Fibroblast of lung (primary cell): ENCODE results near the gene LY6G6C. TPM values are rescaled to one million over a fixed set of nuclear protein-coding genes. Genes with fewer than 3 reads are reported as not detected.

Source experiments
- DNase-seq, 2 donors: peaks; one replicate each; pipeline versions ENCODE4 v3.0.0 to v3.0.0-alpha.2; 2010; ENCODE audit warnings: low read depth in 2 of 2
- H2AFZ ChIP-seq: 2 replicates; pipeline ENCODE4 v1.5.1; 2012; ENCODE audit warnings: low read length, control low read depth, inconsistent platforms
- H3K27ac ChIP-seq: 2 replicates; pipeline ENCODE4 v1.5.1; 2011; ENCODE audit warnings: low read length, control low read depth; ENCODE audit not compliant: insufficient read depth
- H3K27me3 ChIP-seq: 2 replicates; pipeline ENCODE4 v1.5.1; 2011; ENCODE audit warnings: mild to moderate bottlenecking, low read length; ENCODE audit not compliant: control insufficient read depth, insufficient read depth
- H3K36me3 ChIP-seq: 2 replicates; pipeline ENCODE4 v1.5.1; 2011; ENCODE audit warnings: low read length; ENCODE audit not compliant: control insufficient read depth, insufficient read depth
- H3K4me1 ChIP-seq: 2 replicates; pipeline ENCODE4 v1.5.1; 2011; ENCODE audit warnings: low read length; ENCODE audit not compliant: control insufficient read depth, insufficient read depth; ENCODE audit errors: extremely low read depth
- H3K4me2 ChIP-seq: 2 replicates; pipeline ENCODE4 v1.5.1; 2011; ENCODE audit warnings: low read length, control low read depth; ENCODE audit not compliant: insufficient read depth; ENCODE audit errors: extremely low read depth
- H3K4me3 ChIP-seq, 4 experiments: fragments of 200-600 bp in 1 of 4; sonication (generic) in 1 of 4; replicated peaks in 1 of 4; 2 replicates each; pipeline ENCODE4 v1.5.1; 2011 to 2016; ENCODE audit warnings: low read length in 4 of 4, low read depth in 3 of 4, mild to moderate bottlenecking in 3 of 4, control low read depth in 2 of 4, inconsistent platforms in 1 of 4, mixed read lengths in 1 of 4; ENCODE audit not compliant: insufficient read depth in 1 of 4; ENCODE audit errors: control extremely low read depth in 1 of 4
- H3K79me2 ChIP-seq: 2 replicates; pipeline ENCODE4 v1.5.1; 2012; ENCODE audit warnings: mild to moderate bottlenecking, low read length, inconsistent platforms; ENCODE audit not compliant: control insufficient read depth, insufficient read depth
- H3K9ac ChIP-seq: 2 replicates; pipeline ENCODE4 v1.5.1; 2011; ENCODE audit warnings: mild to moderate bottlenecking, low read length, control low read depth; ENCODE audit not compliant: insufficient read depth
- H3K9me3 ChIP-seq: 2 replicates; pipeline ENCODE4 v1.5.1; 2012; ENCODE audit warnings: low read depth, low read length; ENCODE audit not compliant: control insufficient read depth, insufficient read depth
- H4K20me1 ChIP-seq: 2 replicates; pipeline ENCODE4 v1.5.1; 2011; ENCODE audit warnings: low read length; ENCODE audit not compliant: control insufficient read depth, insufficient read depth; ENCODE audit errors: extremely low read depth
- CTCF ChIP-seq, 2 donors: IDR thresholded peaks in 1 of 2; conservative IDR thresholded peaks in 1 of 2; 1 replicate in 1 of 2; 2 replicates in 1 of 2; pipeline ENCODE4 v1.5.1; 2011 to 2012; ENCODE audit warnings: low read length in 2 of 2, control low read depth in 1 of 2, inconsistent platforms in 1 of 2, low read depth in 1 of 2, mild to moderate bottlenecking in 1 of 2
- EZH2 ChIP-seq: IDR thresholded peaks from 2 replicates; pipeline ENCODE4 v1.5.1; 2012; ENCODE audit warnings: low read length, control low read depth, mild to moderate bottlenecking; ENCODE audit errors: missing control alignments
- polyA plus RNA-seq, 2 donors: library from polyadenylated mRNA; depleted of rRNA in 1 of 2; stranded (reverse) in 1 of 2; unstranded in 1 of 2; fragments of >200 nt; gene quantifications; 2 replicates each; pipeline ENCODE4 v1.2.1, GENCODE V29; 2011 to 2012; ENCODE audit warnings: missing spikeins in 1 of 2
- total RNA-seq: library from RNA; depleted of rRNA; stranded (reverse); fragments of >200 nt; gene quantifications from 2 replicates; pipeline ENCODE4 v1.2.1, GENCODE V29; 2014

LY6G6C gene
- total and polyA plus RNA-seq, 2 donors (not counting 1 experiment from before 2014, with no cell fraction given): not detected

DNA sequence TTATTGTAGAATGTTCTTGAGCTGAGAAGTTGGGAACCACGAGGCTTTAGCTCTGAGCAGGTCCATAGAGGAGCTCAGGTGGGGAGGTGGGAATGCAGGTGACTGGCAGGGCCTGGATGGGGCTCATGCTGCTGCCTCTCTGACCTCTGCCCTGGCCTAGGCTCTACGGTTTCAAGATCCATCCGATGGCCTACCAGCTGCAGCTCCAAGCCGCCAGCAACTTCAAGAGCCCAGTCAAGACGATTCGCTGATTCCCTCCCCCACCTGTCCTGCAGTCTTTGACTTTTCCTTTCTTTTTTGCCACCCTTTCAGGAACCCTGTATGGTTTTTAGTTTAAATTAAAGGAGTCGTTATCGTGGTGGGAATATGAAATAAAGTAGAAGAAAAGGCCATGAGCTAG is 51.9 kb downstream of the LY6G6C start, which contains the start of gene LY6G5B:
LY6G5B (plus strand) TSS at position 301 of the 400 bp plus-strand sequence. CDS start 975 bp downstream, outside the sequence.
- peak within 1 kb of the TSS; percentile 53 for H3K27ac ChIP-seq
- no peaks in the 10 kb centered on the region for H3K27me3 ChIP-seq
- TF ChIP-seq CTCF (conservative IDR thresholded peaks at IDR 0.05 in 1 of 2, IDR thresholded peaks at IDR 0.05 in 1 of 2; ENCODE audit: low read depth in 1 of 2, low read length in 2 of 2): no peak
- TF ChIP-seq EZH2: no peak
- no peak within 1 kb of the TSS for H3K9ac ChIP-seq
- no peak within 1 kb of the TSS for H3K4me2 ChIP-seq
- no peak for DNase-seq
- no peaks in the 10 kb centered on the region for H4K20me1 ChIP-seq
- no peak within 1 kb of the TSS for H3K4me3 ChIP-seq
- no peak within 1 kb of the TSS for H2AFZ ChIP-seq
- peaks cover 10% of the 10 kb centered on the region for H3K4me1 ChIP-seq
- peaks cover 34% of the 10 kb centered on the region for H3K79me2 ChIP-seq
- no peaks in the 10 kb centered on the region for H3K9me3 ChIP-seq
- peaks cover 33% of the 10 kb centered on the region for H3K36me3 ChIP-seq

Other genes starting within 250 kb of the LY6G6C start
Only the 30 nearest of the 41 such genes appear.
- not detected in 2 replicates for gene LTA, start 149.5 kb downstream of the LY6G6C start, total RNA-seq
- gene LTA, start 149.5 kb downstream of the LY6G6C start, polyA plus RNA-seq: not detected in 2 replicates
- not detected in 2 replicates for gene TNF, start 146.2 kb downstream of the LY6G6C start, total RNA-seq
- gene TNF, start 146.2 kb downstream of the LY6G6C start, polyA plus RNA-seq: not detected in 2 replicates
- gene LTB, start 139.3 kb downstream of the LY6G6C start, total RNA-seq: not detected in 2 replicates
- not detected in 2 replicates for gene LTB, start 139.3 kb downstream of the LY6G6C start, polyA plus RNA-seq
- gene LST1, start 135.5 kb downstream of the LY6G6C start, total RNA-seq: not detected in 2 replicates
- gene LST1, start 135.5 kb downstream of the LY6G6C start, polyA plus RNA-seq: not detected in 2 replicates
- gene NCR3, start 128.7 kb downstream of the LY6G6C start, total RNA-seq: not detected in 2 replicates
- gene NCR3, start 128.7 kb downstream of the LY6G6C start, polyA plus RNA-seq: not detected in 2 replicates
- not detected in 2 replicates for gene AIF1, start 106.5 kb downstream of the LY6G6C start, total RNA-seq
- gene AIF1, start 106.5 kb downstream of the LY6G6C start, polyA plus RNA-seq: not detected in 2 replicates
- 22.9 and 46.6 TPM in 2 replicates for gene PRRC2A, start 101.0 kb downstream of the LY6G6C start, total RNA-seq
- gene PRRC2A, start 101.0 kb downstream of the LY6G6C start, polyA plus RNA-seq: 26.9 and 50.7 TPM in 2 replicates
- 90.9 and 124 TPM in 2 replicates for gene BAG6, start 69.1 kb downstream of the LY6G6C start, total RNA-seq
- gene BAG6, start 69.1 kb downstream of the LY6G6C start, polyA plus RNA-seq: 75.3 and 111 TPM in 2 replicates
- 0.99 and 1.0 TPM in 2 replicates for gene APOM, start 65.9 kb downstream of the LY6G6C start, total RNA-seq
- 3.9 and 5.4 TPM in 2 replicates for gene APOM, start 65.9 kb downstream of the LY6G6C start, polyA plus RNA-seq
- 20.6 and 26.2 TPM in 2 replicates for gene C6orf47, start 61.0 kb downstream of the LY6G6C start, total RNA-seq
- gene C6orf47, start 61.0 kb downstream of the LY6G6C start, polyA plus RNA-seq: 6.6 and 7.9 TPM in 2 replicates
- 15.0 and 17.2 TPM in 2 replicates for gene GPANK1, start 56.7 kb downstream of the LY6G6C start, total RNA-seq
- 12.7 and 13.1 TPM in 2 replicates for gene GPANK1, start 56.7 kb downstream of the LY6G6C start, polyA plus RNA-seq
- 67.2 and 70.9 TPM in 2 replicates for gene CSNK2B, start 55.7 kb downstream of the LY6G6C start, total RNA-seq
- gene CSNK2B, start 55.7 kb downstream of the LY6G6C start, polyA plus RNA-seq: 84.9 and 124 TPM in 2 replicates
- gene LY6G5B, start 51.8 kb downstream of the LY6G6C start, total RNA-seq: 1.3 and 2.0 TPM in 2 replicates
- 2.8 and 2.9 TPM in 2 replicates for gene LY6G5B, start 51.8 kb downstream of the LY6G6C start, polyA plus RNA-seq
- gene LY6G5C, start 40.7 kb downstream of the LY6G6C start, total RNA-seq: 0.51 and 0.83 TPM in 2 replicates
- gene LY6G5C, start 40.7 kb downstream of the LY6G6C start, polyA plus RNA-seq: 2.0 and 2.9 TPM in 2 replicates
- 62.1 and 72.0 TPM in 2 replicates for gene ABHD16A, start 18.4 kb downstream of the LY6G6C start, total RNA-seq
- 24.2 and 25.1 TPM in 2 replicates for gene ABHD16A, start 18.4 kb downstream of the LY6G6C start, polyA plus RNA-seq
- not detected in 2 replicates for gene LY6G6F, start 14.9 kb downstream of the LY6G6C start, total RNA-seq
- not detected in 2 replicates for gene LY6G6F, start 14.9 kb downstream of the LY6G6C start, polyA plus RNA-seq
- not detected in 2 replicates for gene LY6G6D, start 6.4 kb downstream of the LY6G6C start, total RNA-seq
- gene LY6G6D, start 6.4 kb downstream of the LY6G6C start, polyA plus RNA-seq: not detected in 2 replicates
- gene MPIG6B, start 1.6 kb upstream of the LY6G6C start, total RNA-seq: not detected in 2 replicates
- gene MPIG6B, start 1.6 kb upstream of the LY6G6C start, polyA plus RNA-seq: not detected in 2 replicates
- 97.3 and 119 TPM in 2 replicates for gene DDAH2, start 7.6 kb upstream of the LY6G6C start, total RNA-seq
- gene DDAH2, start 7.6 kb upstream of the LY6G6C start, polyA plus RNA-seq: 42.5 and 43.4 TPM in 2 replicates
- gene CLIC1, start 14.8 kb upstream of the LY6G6C start, total RNA-seq: 439 and 615 TPM in 2 replicates
- 639 and 788 TPM in 2 replicates for gene CLIC1, start 14.8 kb upstream of the LY6G6C start, polyA plus RNA-seq
- gene MSH5, start 18.3 kb upstream of the LY6G6C start, total RNA-seq: 2.3 and 4.3 TPM in 2 replicates
- 6.0 and 11.1 TPM in 2 replicates for gene MSH5, start 18.3 kb upstream of the LY6G6C start, polyA plus RNA-seq
- gene SAPCD1, start 40.9 kb upstream of the LY6G6C start, total RNA-seq: 0.26 and 0.50 TPM in 2 replicates
- gene SAPCD1, start 40.9 kb upstream of the LY6G6C start, polyA plus RNA-seq: 1.3 and 1.4 TPM in 2 replicates
- gene VWA7, start 55.6 kb upstream of the LY6G6C start, total RNA-seq: under 0.01 and 0.66 TPM in 2 replicates
- 0.16 and 0.60 TPM in 2 replicates for gene VWA7, start 55.6 kb upstream of the LY6G6C start, polyA plus RNA-seq
- 29.8 and 53.5 TPM in 2 replicates for gene VARS1, start 74.0 kb upstream of the LY6G6C start, total RNA-seq
- 16.0 and 31.0 TPM in 2 replicates for gene VARS1, start 74.0 kb upstream of the LY6G6C start, polyA plus RNA-seq
- 23.1 and 24.3 TPM in 2 replicates for gene LSM2, start 85.2 kb upstream of the LY6G6C start, total RNA-seq
- 34.7 and 68.1 TPM in 2 replicates for gene LSM2, start 85.2 kb upstream of the LY6G6C start, polyA plus RNA-seq
- gene HSPA1L, start 93.5 kb upstream of the LY6G6C start, total RNA-seq: 2.1 and 3.1 TPM in 2 replicates
- 0.74 and 0.75 TPM in 2 replicates for gene HSPA1L, start 93.5 kb upstream of the LY6G6C start, polyA plus RNA-seq
- 70.0 and 111 TPM in 2 replicates for gene HSPA1A, start 93.8 kb upstream of the LY6G6C start, total RNA-seq
- gene HSPA1A, start 93.8 kb upstream of the LY6G6C start, polyA plus RNA-seq: 61.2 and 66.3 TPM in 2 replicates
- 115 and 152 TPM in 2 replicates for gene HSPA1B, start 106.0 kb upstream of the LY6G6C start, total RNA-seq
- gene HSPA1B, start 106.0 kb upstream of the LY6G6C start, polyA plus RNA-seq: 35.5 and 60.2 TPM in 2 replicates
- gene NEU1, start 141.1 kb upstream of the LY6G6C start, total RNA-seq: 100 and 109 TPM in 2 replicates
- 51.2 and 66.4 TPM in 2 replicates for gene NEU1, start 141.1 kb upstream of the LY6G6C start, polyA plus RNA-seq
- not detected in 2 replicates for gene SLC44A4, start 157.3 kb upstream of the LY6G6C start, total RNA-seq
- 0.02 TPM in 1 of 2 replicates, not detected in the other for gene SLC44A4, start 157.3 kb upstream of the LY6G6C start, polyA plus RNA-seq